HG02759 (cell line): ENCODE data around the gene YIPF3.
"Not testable (repeated sequence)": the region's sequence is repeated elsewhere in the genome, so short reads cannot be mapped to it uniquely, and the experiment has no call there.

ENCODE experiments used
- ATAC-seq: cut with Tn5 transposase; IDR thresholded peaks from one replicate; pipeline ENCODE4 v1.9.1; 2021; ENCODE audit warnings: mild to moderate bottlenecking, moderate library complexity; ENCODE audit not compliant: unreplicated experiment

Gene YIPF3

DNA sequence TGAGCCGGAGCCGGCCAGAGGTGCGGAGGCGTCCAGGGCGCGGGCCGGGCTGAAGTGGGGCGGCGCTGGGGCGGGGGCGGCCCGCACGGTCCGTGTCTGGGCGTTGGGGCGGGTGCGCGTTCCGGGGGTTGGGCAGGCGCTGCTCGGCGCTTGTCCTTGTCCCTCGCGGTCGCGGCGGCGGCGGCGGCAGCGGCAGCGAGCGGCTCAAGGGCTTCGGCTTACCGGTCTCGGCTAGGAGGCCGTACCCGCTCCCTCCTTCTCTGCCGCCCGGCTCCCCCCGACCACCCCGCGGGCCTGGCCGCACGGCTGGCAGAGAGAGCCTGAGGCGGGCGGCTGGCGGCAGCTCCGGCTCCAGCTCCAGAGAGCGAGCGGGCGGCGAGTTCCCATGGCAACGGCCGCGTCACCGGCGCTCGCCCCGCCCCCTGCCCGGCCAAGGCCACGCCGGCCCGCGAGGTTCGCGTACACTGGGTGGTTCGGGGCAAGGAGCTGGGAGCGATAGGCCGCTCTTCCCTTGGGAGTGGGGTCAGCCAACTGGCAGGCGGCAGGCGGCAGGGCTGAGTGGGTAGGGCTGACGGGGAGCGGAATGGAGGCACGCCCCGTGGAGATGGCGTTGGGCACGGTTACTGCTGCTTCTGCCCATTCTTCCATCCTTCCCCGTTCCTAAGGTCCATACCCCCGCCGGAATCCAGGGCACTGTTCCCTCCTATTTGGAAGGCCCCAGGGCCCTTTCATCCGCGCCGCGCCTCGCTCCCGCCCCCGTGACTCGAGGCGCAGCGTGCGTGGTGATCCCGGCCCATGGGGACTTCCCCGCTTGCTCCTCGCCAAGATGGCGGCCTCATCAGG is 6.5 kb downstream of the YIPF3 start, which contains the start of gene LRRC73:
LRRC73 (minus strand) TSS at position 363 of the 843 bp plus-strand sequence. CDS start 561 bp downstream, outside the sequence.
- peak; percentile 80 for ATAC-seq

DNA sequence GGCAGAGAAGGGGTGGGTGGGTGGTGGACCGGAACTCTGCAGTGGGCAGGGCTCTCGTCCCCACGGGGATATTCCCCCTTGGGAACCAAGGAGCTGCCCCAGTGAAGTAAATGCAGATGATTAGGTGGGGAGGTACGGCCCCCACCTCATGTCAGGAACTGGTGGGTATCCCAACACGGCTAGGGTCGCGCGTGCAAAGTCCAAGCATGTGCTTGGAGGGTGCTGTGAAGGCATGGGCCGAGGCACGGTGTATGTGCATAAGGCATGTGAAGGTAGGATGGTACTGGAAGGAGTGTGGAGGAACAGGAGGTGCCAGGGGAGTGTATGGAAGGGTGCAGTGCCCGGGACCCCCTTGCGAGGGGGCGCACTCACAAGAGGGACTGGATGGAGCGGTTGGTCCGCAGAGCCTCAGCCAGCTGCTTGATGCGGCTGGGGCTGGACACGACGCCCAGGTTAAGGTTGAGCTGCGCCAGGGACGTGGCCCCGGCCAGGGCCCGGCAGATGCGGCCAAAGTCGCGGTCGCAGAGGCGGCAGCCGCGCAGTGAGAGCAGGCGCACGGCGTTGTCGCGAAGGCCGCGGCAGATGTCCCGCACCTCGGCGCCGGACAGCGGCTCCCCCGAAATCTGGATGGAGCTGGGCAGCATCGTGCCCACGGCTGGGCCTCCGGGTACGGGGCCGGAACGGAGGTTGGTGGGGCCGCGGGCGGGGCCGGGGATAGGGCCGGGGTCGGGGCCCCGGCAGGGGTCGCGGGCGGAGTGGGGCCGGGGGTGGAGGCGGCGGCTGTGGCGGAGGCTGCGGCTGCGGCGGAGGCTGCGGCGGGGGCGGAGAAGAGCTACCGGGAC is 7.4 kb downstream of the YIPF3 start:
- ATAC-seq: no peak

DNA sequence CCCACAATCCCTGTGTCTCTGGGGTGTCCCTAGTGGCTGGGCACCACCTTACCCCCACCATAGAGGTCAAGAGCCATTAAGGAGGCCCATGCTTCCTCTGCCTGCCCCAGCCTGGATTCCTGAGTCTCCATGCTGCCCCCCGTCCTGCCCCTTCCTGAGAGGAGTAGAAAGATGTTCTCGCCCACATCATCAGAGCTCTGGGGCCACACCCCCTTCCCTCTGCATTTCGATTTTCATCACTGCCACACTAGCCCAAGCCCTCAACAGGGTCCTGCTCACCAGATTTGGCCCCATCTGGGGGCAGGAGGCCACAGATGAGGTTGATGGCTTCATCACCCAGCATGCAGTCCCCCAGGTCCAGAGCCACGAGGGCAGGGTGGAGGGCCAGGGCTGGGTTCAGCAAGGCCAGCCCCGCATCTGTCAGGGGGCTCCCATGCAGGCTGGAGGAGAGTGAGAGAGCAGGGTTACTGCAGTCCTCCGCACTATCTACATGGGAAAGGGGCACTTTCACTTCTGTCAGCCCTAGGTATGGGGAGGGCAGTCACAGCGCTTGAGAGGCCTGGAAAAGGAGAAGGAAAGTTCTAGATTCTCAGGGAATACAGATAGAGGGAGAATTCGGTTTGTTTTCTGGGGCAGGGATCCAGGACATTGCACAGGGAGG is 8.1 kb downstream of the YIPF3 start:
- no peak for ATAC-seq

GRCh38 chr6:43506667-43507471 is 9.9 kb downstream of the YIPF3 start:
- ATAC-seq: peak; percentile 49

- no peak for ATAC-seq
These were observed 10.6 kb downstream of the YIPF3 start for GRCh38 chr6:43506171-43506570.

GRCh38 chr6:43505718-43506117 is 11.0 kb downstream of the YIPF3 start:
- ATAC-seq: no peak

GRCh38 chr6:43504756-43505593 is 11.8 kb downstream of the YIPF3 start:
- no peak for ATAC-seq

DNA sequence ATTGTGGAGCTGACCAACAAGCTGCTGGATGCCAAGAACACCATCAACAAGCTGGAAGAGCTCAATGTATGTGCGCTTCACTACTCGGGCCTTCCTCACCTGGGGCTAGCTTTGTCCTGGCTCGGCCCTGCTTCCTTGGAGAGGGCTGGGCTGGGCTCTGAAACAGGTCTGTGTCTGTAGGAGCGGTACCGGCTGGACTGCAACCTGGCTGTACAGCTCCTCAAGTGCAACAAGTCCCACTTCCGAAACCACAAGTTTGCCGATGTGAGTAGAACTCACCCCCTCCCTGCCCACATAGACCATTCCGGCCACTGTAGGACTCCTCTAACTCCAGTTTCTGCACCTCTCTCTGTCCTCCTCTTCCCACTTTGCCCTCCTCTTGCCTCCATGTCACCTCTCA is 13.3 kb downstream of the YIPF3 start:
- no peak for ATAC-seq

DNA sequence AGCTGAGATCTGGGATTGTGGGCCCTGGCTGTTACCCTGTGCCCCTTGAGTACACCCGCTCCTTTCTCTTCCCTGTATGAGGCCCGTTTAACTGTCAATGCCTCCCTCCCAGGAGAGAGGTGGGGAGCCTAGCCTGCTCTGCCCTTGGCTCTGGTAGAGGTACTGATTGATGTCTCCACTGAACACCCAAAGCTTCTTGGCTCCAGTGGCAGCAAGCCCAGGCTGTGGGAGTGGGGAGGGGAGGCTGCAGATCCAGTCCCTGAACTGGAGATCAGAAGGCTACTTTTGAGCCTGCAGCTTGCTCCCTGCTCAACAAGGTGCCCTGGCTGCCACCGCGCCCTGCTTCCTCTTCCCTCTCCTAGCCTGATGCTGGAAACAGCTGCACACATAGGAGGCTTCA is 14.1 kb downstream of the YIPF3 start:
- no peak for ATAC-seq

GRCh38 chr6:43500921-43501320 is 15.8 kb downstream of the YIPF3 start:
- ATAC-seq: no peak

DNA sequence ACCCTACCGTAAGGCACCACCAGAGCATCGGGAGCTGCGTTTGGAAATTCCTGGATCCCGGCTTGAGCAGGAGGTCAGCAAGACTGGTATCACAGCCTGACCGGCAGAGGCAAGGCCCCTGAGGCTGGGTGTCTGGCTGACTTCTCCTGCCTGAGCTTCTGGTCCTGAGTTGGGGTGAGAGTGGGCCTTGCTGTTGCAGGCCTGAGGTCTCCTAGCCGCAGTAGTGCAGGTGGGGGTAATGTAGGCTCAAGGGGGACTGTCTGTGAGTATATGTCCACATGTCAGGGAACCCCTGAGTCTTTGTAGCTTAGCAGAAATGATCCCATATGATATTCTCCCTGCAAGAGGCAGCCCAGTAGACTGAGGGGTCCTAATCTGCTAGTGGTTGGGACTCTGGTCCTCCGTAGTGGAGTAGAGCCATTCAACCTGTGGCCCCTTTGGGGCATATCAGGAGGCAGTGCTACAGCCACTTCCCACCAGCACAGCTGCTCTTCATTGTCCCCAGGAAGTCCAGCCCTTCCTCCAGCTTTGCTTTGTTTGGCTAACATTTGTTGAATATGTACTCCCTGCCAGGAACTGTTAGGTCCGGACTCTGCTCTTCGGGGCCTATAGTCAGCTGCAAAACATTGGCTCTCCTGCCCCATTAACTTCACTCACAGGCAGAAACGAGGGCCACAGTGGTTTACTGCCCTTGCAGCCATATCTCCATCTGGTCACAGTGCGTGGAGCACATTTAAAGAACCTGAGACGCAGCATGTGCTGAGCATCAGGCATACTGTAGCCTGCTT is 17.5 kb downstream of the YIPF3 start:
- ATAC-seq: no peak

DNA sequence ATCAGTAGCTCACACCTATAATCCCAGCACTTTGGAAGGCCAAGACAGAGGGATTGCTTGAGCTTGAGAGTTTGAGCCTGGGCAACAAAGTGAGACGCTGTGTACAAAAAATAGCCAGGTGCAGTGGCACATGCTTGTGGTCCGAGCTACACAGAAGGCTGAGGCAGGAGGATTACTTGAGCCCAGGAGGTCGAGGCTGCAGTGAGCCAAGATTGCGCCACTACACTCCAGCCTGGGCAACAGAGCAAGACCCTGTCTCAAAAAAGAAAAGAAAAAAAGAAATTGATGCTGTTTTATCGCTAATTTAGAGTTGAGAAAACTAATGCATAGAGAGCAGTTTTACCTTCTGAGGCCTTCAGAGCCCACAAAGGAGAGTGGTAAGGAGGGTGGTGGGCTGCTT is 18.4 kb downstream of the YIPF3 start:
- ATAC-seq: not testable (repeated sequence)

DNA sequence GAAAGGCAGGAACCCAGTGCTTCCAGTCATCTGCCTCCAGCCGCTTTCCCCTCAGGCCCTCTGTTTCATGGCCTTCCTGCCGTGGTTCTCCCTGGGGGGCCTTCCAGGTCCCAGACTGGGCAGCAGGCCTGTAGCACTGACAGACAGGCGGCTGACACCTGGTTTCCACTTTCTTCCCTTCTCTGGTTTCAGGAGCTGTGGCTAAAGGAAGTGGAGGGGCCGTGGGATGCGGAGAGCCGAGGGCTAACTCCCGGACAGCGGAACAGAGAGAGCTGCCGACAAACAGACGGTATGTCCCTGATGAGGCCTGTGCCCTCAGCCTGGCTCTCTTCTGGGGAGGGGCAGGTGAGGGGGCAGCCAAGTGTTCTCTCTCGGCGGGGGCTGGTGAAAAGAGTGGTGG is 19.0 kb downstream of the YIPF3 start:
- ATAC-seq: no peak

DNA sequence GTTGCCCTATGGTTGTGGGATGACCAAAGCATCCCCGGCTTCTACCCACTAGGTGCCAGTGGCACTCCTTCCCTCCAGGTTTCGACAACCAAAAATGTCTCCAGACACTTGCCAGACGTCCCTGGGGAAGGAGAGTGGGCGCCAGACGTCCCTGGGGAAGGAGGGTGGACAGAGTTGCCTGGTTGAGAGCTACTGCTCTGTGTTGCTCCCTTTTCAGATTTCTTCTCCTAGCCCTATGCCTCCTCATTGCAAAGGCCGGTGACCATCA is 19.7 kb downstream of the YIPF3 start:
- ATAC-seq: no peak

GRCh38 chr6:43496370-43497128 is 20.2 kb downstream of the YIPF3 start:
- no peak for ATAC-seq

DNA sequence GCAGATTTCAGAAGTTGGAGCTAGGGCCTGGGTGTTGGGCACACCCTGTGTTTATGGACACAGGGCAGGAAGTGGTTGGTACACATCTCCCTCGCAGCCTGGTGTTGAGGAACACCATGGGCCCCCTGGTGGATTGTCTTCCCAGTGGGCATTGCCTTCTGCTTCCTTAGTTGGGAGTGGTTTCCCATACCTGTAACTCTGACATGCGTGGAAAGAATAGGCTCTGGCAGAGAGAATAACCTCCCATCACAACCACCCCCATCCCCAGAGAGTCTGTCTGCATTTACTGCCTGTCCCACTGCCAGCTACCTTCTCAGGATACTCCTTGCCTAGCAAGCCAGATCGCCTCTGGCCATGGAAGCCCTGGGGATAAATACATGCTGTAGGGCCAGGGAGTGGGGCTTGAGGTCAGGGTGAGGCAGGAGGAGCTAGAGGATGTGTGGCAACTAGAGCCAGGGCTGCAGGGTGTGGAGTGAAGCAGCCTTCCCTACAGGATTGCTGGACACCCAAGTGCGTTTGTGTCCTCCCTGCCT is 21.3 kb downstream of the YIPF3 start:
- no peak for ATAC-seq

DNA sequence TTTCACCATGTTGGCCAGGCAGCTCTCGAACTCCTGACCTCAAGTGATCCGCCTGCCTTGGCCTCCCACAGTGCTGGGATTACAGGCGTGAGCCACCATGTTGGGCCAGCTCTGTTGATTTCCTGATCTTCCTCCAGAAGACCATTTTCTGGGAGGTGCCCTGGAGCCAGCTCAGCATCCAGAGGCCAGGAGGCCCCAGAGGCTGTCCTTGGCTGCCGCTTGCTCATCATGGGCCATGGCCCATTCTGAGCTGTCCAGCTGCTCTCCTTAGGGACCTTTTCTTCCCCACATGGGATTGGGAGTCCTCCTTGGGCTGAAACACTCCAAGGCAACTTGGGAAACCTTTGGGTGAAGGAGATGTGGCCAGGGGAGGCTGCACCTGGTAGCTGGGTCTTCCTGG is 22.0 kb downstream of the YIPF3 start:
- ATAC-seq: no peak

GRCh38 chr6:43494321-43494720 is 22.4 kb downstream of the YIPF3 start:
- ATAC-seq: no peak
